C4-2B (cell line): Measurements from ENCODE around the gene RAP1A.

ENCODE experiments used
- CTCF ChIP-seq: fragments of 450-650 bp; conservative IDR thresholded peaks from 2 replicates; pipeline ENCODE4 v1.5.1; 2017; ENCODE audit warnings: mild to moderate bottlenecking
- ZFX ChIP-seq: fragments of 450-650 bp; IDR thresholded peaks from 2 replicates; pipeline ENCODE4 v1.6.1; 2017

GRCh38 chr1:111706921-111707320 is 87.3 kb downstream of the RAP1A start:
- TF ChIP-seq CTCF, result no peak
- no peak for TF ChIP-seq ZFX
